ENCODE results near the gene IL18RAP. TPM values are rescaled to one million over a fixed set of nuclear protein-coding genes. Genes with fewer than 3 reads are reported as not detected.
A peak's percentile ranks its signal among the peaks of the same experiment; 100 is the strongest.

Gene IL18RAP
- total RNA-seq, 3 donors from 2014 or later: 0.90 to 1.3 (median 1.2) TPM

- Histone ChIP-seq H3K4me1 (ENCODE audit: low read depth) (no peaks in the 10 kb centered on the region), H3K36me3 (ENCODE audit: low read depth) (no peaks in the 10 kb centered on the region), H3K9me3 (no peaks in the 10 kb centered on the region), H3K4me3 (no peak overlapping the region)
- no peak for DNase-seq
- intact Hi-C loops (cut with DNase I, micrococcal nuclease): no loop called here
- ATAC-seq: no peak
- no peak for TF ChIP-seq CTCF (IDR thresholded peaks at IDR 0.05)
These were observed 10.8 kb upstream of the IL18RAP start for GRCh38 chr2:102412199-102412598.

- intact Hi-C loops (cut with DNase I, micrococcal nuclease): no loop called here
- Histone ChIP-seq H3K9me3 (no peaks in the 10 kb centered on the region), H3K36me3 (ENCODE audit: low read depth) (no peaks in the 10 kb centered on the region), H3K4me3 (no peak overlapping the region), H3K4me1 (ENCODE audit: low read depth) (no peaks in the 10 kb centered on the region)
- TF ChIP-seq CTCF (IDR thresholded peaks at IDR 0.05): no peak
- ATAC-seq: no peak
- no peak for DNase-seq
These were observed 5.0 kb upstream of the IL18RAP start for GRCh38 chr2:102417946-102418345.

GRCh38 chr2:102418421-102418961, 4.5 kb upstream of the IL18RAP start:
- no peak for TF ChIP-seq CTCF (IDR thresholded peaks at IDR 0.05)
- intact Hi-C loops (cut with DNase I, micrococcal nuclease): no loop called here
- H3K4me1 ChIP-seq (ENCODE audit: low read depth): no peaks in the 10 kb centered on the region
- H3K9me3 ChIP-seq: no peaks in the 10 kb centered on the region
- ATAC-seq (peak; percentile 55), DNase-seq (no peak)
- no peak overlapping the region for H3K4me3 ChIP-seq
- no peaks in the 10 kb centered on the region for H3K36me3 ChIP-seq (ENCODE audit: low read depth)

- DNase-seq: no peak
- no peak overlapping the region for H3K4me3 ChIP-seq
- H3K36me3 ChIP-seq (ENCODE audit: low read depth): no peaks in the 10 kb centered on the region
- TF ChIP-seq CTCF (IDR thresholded peaks at IDR 0.05): no peak
- intact Hi-C loops (cut with DNase I, micrococcal nuclease): no loop called here
- no peaks in the 10 kb centered on the region for H3K4me1 ChIP-seq (ENCODE audit: low read depth)
- H3K9me3 ChIP-seq: no peaks in the 10 kb centered on the region
- ATAC-seq: no peak
These were observed 2.7 kb upstream of the IL18RAP start for GRCh38 chr2:102420290-102420689.

GRCh38 chr2:102421890-102422759, 835 bp upstream of the IL18RAP start:
- ATAC-seq (no peak), DNase-seq (no peak)
- Histone ChIP-seq H3K4me1 (ENCODE audit: low read depth) (no peaks in the 10 kb centered on the region), H3K4me3 (no peak overlapping the region), H3K9me3 (no peaks in the 10 kb centered on the region), H3K36me3 (ENCODE audit: low read depth) (no peaks in the 10 kb centered on the region)
- intact Hi-C loops (cut with DNase I, micrococcal nuclease): no loop called here
- no peak for TF ChIP-seq CTCF (IDR thresholded peaks at IDR 0.05)
